ENCODE data around the gene TIGD6.
"Not testable (repeated sequence)": the region's sequence is repeated elsewhere in the genome, so short reads cannot be mapped to it uniquely, and the experiment has no call there.

TIGD6 gene

GRCh38 chr5:149943177-149943949 is 57.1 kb downstream of the TIGD6 start:
- not testable (repeated sequence) for DNase-seq (ENCODE audit: insufficient read length, low spot score); FAIRE-seq

Measured in HTR-8/SVneo (cell line).